CD4-positive, alpha-beta T cell (primary cell): ENCODE data around the gene GANAB. TPM values are rescaled to one million over a fixed set of nuclear protein-coding genes. Genes with fewer than 3 reads are reported as not detected.

Experiments
- ATAC-seq: fragments of 200-7000 bp; cut with Tn5 transposase; one replicate; pipeline ENCODE4 v1.10.0; 2022; ENCODE audit warnings: mild to moderate bottlenecking; ENCODE audit not compliant: poor library complexity
- CTCF ChIA-PET: fragments of 350-600 bp; sonication (Branson Sonifier 250); formaldehyde crosslinking; loops from one replicate; lab custom pipeline; 2021; ENCODE audit warnings: antibody characterized with exemption, inconsistent platforms; lab: Charles Lee
- POLR2A ChIA-PET: fragments of 350-600 bp; sonication (Branson Sonifier 250); formaldehyde crosslinking; loops from one replicate; lab custom pipeline; 2021; ENCODE audit warnings: antibody characterized with exemption, inconsistent platforms; lab: Charles Lee
- DNase-seq, 14 experiments: peaks; one replicate each; pipeline ENCODE4 v3.0.0-alpha.2; 2013 to 2020; ENCODE audit warnings: mixed read lengths in 2 of 14
- H3K27ac ChIP-seq, 2 donors: one replicate each; pipeline versions ENCODE4 v1.5.1 to v1.7.0; 2013; ENCODE audit warnings: low read length in 2 of 2, low read depth in 1 of 2, mild to moderate bottlenecking in 1 of 2
- H3K27me3 ChIP-seq, 2 experiments: 1 replicate in 1 of 2; 2 replicates in 1 of 2; pipeline versions ENCODE4 v1.6.1 to v1.7.0; 2013; ENCODE audit warnings: low read length in 2 of 2, control low read depth in 1 of 2, mild to moderate bottlenecking in 1 of 2, moderate library complexity in 1 of 2; ENCODE audit not compliant: insufficient read depth in 2 of 2, control insufficient read depth in 1 of 2
- H3K36me3 ChIP-seq: one replicate; pipeline ENCODE4 v1.6.1; 2013; ENCODE audit warnings: low read length, control low read depth; ENCODE audit not compliant: insufficient read depth
- H3K4me1 ChIP-seq: one replicate; pipeline ENCODE4 v1.6.1; 2013; ENCODE audit warnings: low read length, control low read depth; ENCODE audit not compliant: insufficient read depth
- H3K4me3 ChIP-seq: one replicate; pipeline ENCODE4 v1.5.1; 2013; ENCODE audit warnings: mild to moderate bottlenecking, low read length, moderate library complexity
- H3K9me3 ChIP-seq, 2 experiments: 1 replicate in 1 of 2; 2 replicates in 1 of 2; pipeline versions ENCODE4 v1.6.1 to v1.7.0; 2013; ENCODE audit warnings: low read length in 2 of 2, mild to moderate bottlenecking in 2 of 2, control low read depth in 1 of 2, moderate library complexity in 1 of 2; ENCODE audit not compliant: control insufficient read depth in 1 of 2, insufficient read depth in 1 of 2
- H3K27ac Mint-ChIP-seq: one replicate; pipeline ENCODE4 v1.8.0; 2020; ENCODE audit warnings: mixed read lengths
- H3K27me3 Mint-ChIP-seq: one replicate; pipeline ENCODE4 v1.8.0; 2021; ENCODE audit warnings: mixed read lengths
- H3K36me3 Mint-ChIP-seq: one replicate; pipeline ENCODE4 v1.8.0; 2021; ENCODE audit warnings: low read depth, mixed read lengths
- H3K4me1 Mint-ChIP-seq: one replicate; pipeline ENCODE4 v1.8.0; 2021; ENCODE audit warnings: low read depth, mixed read lengths
- H3K4me3 Mint-ChIP-seq: one replicate; pipeline ENCODE4 v1.8.0; 2020; ENCODE audit warnings: mild to moderate bottlenecking, mixed read lengths
- H3K9me3 Mint-ChIP-seq: one replicate; pipeline ENCODE4 v1.8.0; 2020; ENCODE audit warnings: mixed read lengths
- intact Hi-C, 2 experiments: fragments of 100-400 bp; cut with DNase I in 1 of 2; cut with micrococcal nuclease in 1 of 2; formaldehyde crosslinking; loops; one replicate each; pipeline versions ENCODE4 v1.15.1 to v1.9.0; 2023 to 2025; cut with DNase I, micrococcal nuclease
- total RNA-seq, 174 experiments: library from RNA in 2 of 174; stranded (reverse) in 2 of 174; gene quantifications; one replicate each; pipeline ENCODE4 v1.2.3 and lab custom pipeline; 2021 to 2026
- TF ChIP-seq, protein P1 (sequence below): fragments of 200-600 bp; IDR thresholded peaks from one replicate; pipeline ENCODE4 v1.8.0; 2022; ENCODE audit warnings: antibody characterized with exemption, mild to moderate bottlenecking

GANAB gene
- total RNA-seq, 2 experiments from 2014 or later = 181 to 182 TPM

DNA sequence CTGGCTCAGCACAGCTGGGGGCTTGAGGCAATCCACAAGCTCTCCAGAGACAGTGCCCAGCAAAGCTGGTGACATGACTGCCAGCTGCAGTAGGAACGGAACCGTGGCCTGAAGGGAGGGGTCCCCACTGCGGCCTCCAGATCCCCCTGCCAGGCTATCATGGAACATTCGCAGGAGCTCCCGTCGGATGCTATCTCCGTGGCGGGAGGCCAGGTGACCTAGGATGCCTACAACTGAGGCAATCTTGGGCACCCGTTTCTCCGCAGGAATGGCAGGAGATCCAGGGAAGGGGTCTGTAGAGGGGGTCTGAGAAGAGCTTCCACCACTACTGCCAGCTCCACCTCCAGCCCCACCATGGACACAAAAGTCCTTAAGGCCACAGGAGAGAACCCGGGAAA, 2.6 kb upstream of the GANAB start:
- Mint-ChIP-seq H3K4me1 (peaks cover 36% of the 10 kb centered on the region), H3K9me3 (no peaks in the 10 kb centered on the region), H3K27me3 (no peaks in the 10 kb centered on the region), H3K27ac (no peak overlapping the region), H3K36me3 (peaks cover 36% of the 10 kb centered on the region), H3K4me3 (peak overlapping the region; percentile 7)
- intact Hi-C loops = no loop called here
- ChIA-PET CTCF (interaction anchor here (1.0 kb wide), 1 partner anchor 232 kb away, joined by 3 read pairs; the partner anchor contains the start of gene SLC3A2), POLR2A (interaction anchor here (0.8 to 7.0 kb wide), 6 partner anchors 14 to 192 kb away, joined by 3 to 77 read pairs (median 5); partner anchors contain the start of genes C11orf98, CSKMT, ROM1 and TUT1)
- Histone ChIP-seq H3K27ac (no peak overlapping the region), H3K4me3 (no peak overlapping the region), H3K27me3 (no peaks in the 10 kb centered on the region), H3K4me1 (peaks cover 54% of the 10 kb centered on the region), H3K36me3 (peaks cover 35% of the 10 kb centered on the region), H3K9me3 (no peaks in the 10 kb centered on the region)
- DNase-seq (no peak), ATAC-seq (no peak)
- TF ChIP-seq, protein P1, sequence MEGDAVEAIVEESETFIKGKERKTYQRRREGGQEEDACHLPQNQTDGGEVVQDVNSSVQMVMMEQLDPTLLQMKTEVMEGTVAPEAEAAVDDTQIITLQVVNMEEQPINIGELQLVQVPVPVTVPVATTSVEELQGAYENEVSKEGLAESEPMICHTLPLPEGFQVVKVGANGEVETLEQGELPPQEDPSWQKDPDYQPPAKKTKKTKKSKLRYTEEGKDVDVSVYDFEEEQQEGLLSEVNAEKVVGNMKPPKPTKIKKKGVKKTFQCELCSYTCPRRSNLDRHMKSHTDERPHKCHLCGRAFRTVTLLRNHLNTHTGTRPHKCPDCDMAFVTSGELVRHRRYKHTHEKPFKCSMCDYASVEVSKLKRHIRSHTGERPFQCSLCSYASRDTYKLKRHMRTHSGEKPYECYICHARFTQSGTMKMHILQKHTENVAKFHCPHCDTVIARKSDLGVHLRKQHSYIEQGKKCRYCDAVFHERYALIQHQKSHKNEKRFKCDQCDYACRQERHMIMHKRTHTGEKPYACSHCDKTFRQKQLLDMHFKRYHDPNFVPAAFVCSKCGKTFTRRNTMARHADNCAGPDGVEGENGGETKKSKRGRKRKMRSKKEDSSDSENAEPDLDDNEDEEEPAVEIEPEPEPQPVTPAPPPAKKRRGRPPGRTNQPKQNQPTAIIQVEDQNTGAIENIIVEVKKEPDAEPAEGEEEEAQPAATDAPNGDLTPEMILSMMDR = no peak

DNA sequence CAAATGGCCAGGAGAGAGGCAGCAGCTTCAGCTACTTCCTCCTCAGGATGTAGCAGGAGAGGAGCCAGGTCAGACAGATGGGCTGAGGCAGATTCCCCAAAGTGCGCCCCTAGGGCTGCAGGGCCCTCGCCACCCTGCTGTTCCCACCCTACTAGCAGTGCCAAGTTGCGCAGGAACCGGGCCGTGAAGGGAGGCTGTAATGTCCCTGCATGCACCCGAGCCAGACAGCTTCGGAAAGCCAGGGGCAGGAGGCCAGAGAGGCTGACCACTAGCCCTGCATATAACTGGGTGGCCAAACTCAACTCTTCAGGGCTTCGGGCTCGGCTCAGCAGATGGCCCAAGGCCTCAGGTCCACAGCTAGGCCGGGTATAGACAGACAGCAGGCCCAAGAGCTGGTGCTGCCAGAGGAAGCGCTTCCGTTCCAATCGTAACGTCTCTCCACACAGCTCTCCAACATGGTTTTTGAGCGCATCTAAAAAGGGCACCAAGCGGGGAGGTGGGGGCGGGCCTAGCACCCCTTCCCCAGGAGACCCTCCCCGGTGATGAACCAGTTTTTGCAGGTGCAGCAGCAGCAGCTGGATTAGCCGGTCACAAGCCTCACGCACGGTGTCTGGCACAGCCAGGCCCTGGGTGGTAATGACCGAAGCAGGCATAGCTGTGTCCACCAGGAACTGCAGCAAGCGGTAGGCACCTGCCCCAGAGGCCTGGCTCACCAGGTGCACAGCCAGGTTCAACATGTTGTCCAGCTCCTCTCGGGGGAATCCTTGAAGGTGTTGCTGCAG, 2.0 kb upstream of the GANAB start:
- peaks cover 33% of the 10 kb centered on the region for H3K36me3 Mint-ChIP-seq
- intact Hi-C loops = no loop called here
- CTCF ChIA-PET = interaction anchor here (1.0 kb wide), 1 partner anchor 233 kb away, joined by 3 read pairs; the partner anchor contains the start of gene SLC3A2
- TF ChIP-seq, protein P1 = no peak
- DNase-seq = no peak
- Histone ChIP-seq H3K36me3 (peaks cover 38% of the 10 kb centered on the region), H3K4me3 (no peak overlapping the region), H3K27ac (no peak overlapping the region), H3K4me1 (peaks cover 50% of the 10 kb centered on the region), H3K27me3 (no peaks in the 10 kb centered on the region), H3K9me3 (no peaks in the 10 kb centered on the region)
- peak overlapping the region; percentile 11 for H3K4me3 Mint-ChIP-seq
- ATAC-seq = no peak
- POLR2A ChIA-PET = interaction anchor here (0.6 to 7.0 kb wide), 8 partner anchors 15 to 79 kb away, joined by 3 to 77 read pairs (median 5); partner anchors contain the start of genes C11orf98, CSKMT, EEF1G and HNRNPUL2
- no peak overlapping the region for H3K27ac Mint-ChIP-seq
- no peaks in the 10 kb centered on the region for H3K9me3 Mint-ChIP-seq
- H3K4me1 Mint-ChIP-seq = peaks cover 33% of the 10 kb centered on the region
- H3K27me3 Mint-ChIP-seq = no peaks in the 10 kb centered on the region

DNA sequence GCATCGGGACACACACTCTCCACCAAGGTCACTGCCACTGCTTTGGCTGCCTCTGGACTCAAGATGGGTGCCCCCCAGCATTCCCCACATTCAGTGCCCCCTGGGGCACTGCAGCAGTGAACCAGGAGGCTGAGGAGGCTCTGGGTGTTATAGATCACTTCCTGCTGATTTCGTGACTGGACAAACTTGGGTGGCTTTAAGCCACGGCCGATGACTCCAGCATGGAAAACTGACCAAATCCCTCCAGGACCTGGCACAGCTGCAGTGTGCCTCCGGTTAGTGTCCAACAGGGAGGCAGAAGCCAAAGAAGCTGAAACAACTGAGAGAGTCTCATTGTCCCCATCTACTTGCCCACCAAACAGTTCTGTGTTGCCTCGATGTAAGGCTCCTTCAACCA, 1.2 kb upstream of the GANAB start:
- POLR2A ChIA-PET = interaction anchor here (0.6 to 7.0 kb wide), 7 partner anchors 15 to 104 kb away, joined by 3 to 77 read pairs (median 5); partner anchors contain the start of genes C11orf98, CSKMT, EEF1G and HNRNPUL2

More for the DNA sequence above, 1.2 kb upstream of the GANAB start:
- Histone ChIP-seq H3K4me3 (no peak overlapping the region), H3K9me3 (no peaks in the 10 kb centered on the region), H3K27ac (no peak overlapping the region), H3K36me3 (peaks cover 44% of the 10 kb centered on the region), H3K4me1 (peaks cover 47% of the 10 kb centered on the region), H3K27me3 (no peaks in the 10 kb centered on the region)
- DNase-seq (no peak), ATAC-seq (no peak)
- TF ChIP-seq, protein P1 = no peak
- intact Hi-C loops = loop anchor here in 1 of 2 experiments (1.0 to 2.0 kb wide), 4 partner anchors 19 to 61 kb away; partner anchors contain the start of gene MTA2
- Mint-ChIP-seq H3K4me3 (peak overlapping the region; percentile 11), H3K4me1 (peaks cover 33% of the 10 kb centered on the region), H3K27me3 (no peaks in the 10 kb centered on the region), H3K9me3 (no peaks in the 10 kb centered on the region), H3K27ac (no peak overlapping the region), H3K36me3 (peaks cover 35% of the 10 kb centered on the region)
- CTCF ChIA-PET = no interaction called here
